Erythroblast (primary cell): ENCODE data around the gene CTNNB1.

Source experiments
- GATA1 ChIP-seq: IDR thresholded peaks from 2 replicates; pipeline ENCODE4 v1.6.1; 2011; ENCODE audit warnings: low read depth, mild to moderate bottlenecking, control low read depth, low read length, moderate library complexity
- POLR2A ChIP-seq: IDR thresholded peaks from 2 replicates; pipeline ENCODE4 v1.6.1; 2011; ENCODE audit warnings: mild to moderate bottlenecking, low read length

DNA sequence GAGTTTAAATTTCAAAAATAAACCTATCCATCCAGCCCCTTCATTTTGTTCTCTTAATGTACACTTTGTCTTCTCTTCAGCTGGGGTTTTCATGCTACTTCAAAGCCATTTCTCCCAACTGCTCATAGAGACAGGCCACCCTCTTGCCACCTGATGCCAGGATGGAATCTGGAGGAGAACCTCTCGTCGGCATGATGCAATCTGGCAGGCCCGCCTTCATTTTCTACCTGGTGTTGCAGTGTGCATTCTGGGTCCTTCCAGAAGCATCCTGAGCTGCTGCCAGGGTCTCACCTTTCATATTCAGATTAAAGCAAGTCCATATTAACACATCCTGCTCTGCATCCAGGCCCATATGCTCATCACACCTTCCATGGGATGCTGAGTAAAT lies 60.8 kb downstream of the CTNNB1 start:
- TF ChIP-seq POLR2A: no peak
- no peak for TF ChIP-seq GATA1
